Panc1 (cell line): Measurements from ENCODE around the gene TIMP3. TPM values are rescaled to one million over a fixed set of nuclear protein-coding genes. Genes with fewer than 3 reads are reported as not detected.
"Not testable (repeated sequence)": the region's sequence is repeated elsewhere in the genome, so short reads cannot be mapped to it uniquely, and the experiment has no call there.

Source experiments
- ATAC-seq: fragments of 200-7000 bp; cut with Tn5 transposase; 2 replicates; pipeline ENCODE4 v1.9.1; 2020; ENCODE audit warnings: mild to moderate bottlenecking, moderate library complexity
- BruUV-seq: library from RNA; stranded (reverse); fragments of 400-500 nt; replicated peaks from 2 replicates; lab custom pipeline; 2021; lab: Mats Ljungman, UMichigan
- CTCF ChIA-PET: fragments of 300-600 bp; sonication (Branson Sonifier 250); formaldehyde crosslinking; loops from one replicate; lab custom pipeline; 2022; ENCODE audit warnings: antibody characterized with exemption; lab: Charles Lee
- POLR2A ChIA-PET: fragments of 300-600 bp; sonication (Branson Sonifier 250); formaldehyde crosslinking; loops from one replicate; lab custom pipeline; 2022; ENCODE audit warnings: antibody characterized with exemption; lab: Charles Lee
- DNase-seq: peaks from one replicate; pipeline ENCODE4 v3.0.0-alpha.2; 2010; ENCODE audit warnings: low read depth, low spot score
- H3K27ac ChIP-seq: 2 replicates; pipeline ENCODE4 v1.5.1; 2011; ENCODE audit warnings: mild to moderate bottlenecking, low read length, inconsistent platforms
- H3K27me3 ChIP-seq: fragments of 200-500 bp; sonication (Bioruptor generic); 2 replicates; pipeline ENCODE4 v1.6.0; 2014; ENCODE audit warnings: low read length, inconsistent platforms; ENCODE audit not compliant: control insufficient read depth, insufficient read depth
- H3K36me3 ChIP-seq: fragments of 200-500 bp; sonication (Bioruptor generic); 2 replicates; pipeline ENCODE4 v1.5.1; 2014; ENCODE audit warnings: inconsistent platforms, mild to moderate bottlenecking, low read length, moderate library complexity; ENCODE audit not compliant: control insufficient read depth, insufficient read depth
- H3K4me1 ChIP-seq: 2 replicates; pipeline ENCODE4 v1.5.1; 2011; ENCODE audit warnings: inconsistent platforms, mild to moderate bottlenecking, low read length, moderate library complexity; ENCODE audit not compliant: control insufficient read depth, insufficient read depth
- H3K4me3 ChIP-seq, 2 experiments: 2 replicates each; pipeline ENCODE4 v1.5.1; 2011 to 2012; ENCODE audit warnings: low read depth in 2 of 2, low read length in 2 of 2, mild to moderate bottlenecking in 2 of 2, inconsistent platforms in 1 of 2, moderate library complexity in 1 of 2
- H3K9me3 ChIP-seq: fragments of 200-500 bp; sonication (Bioruptor generic); 2 replicates; pipeline ENCODE4 v1.5.1; 2014; ENCODE audit warnings: low read depth, mild to moderate bottlenecking, inconsistent platforms, low read length, moderate library complexity; ENCODE audit not compliant: control insufficient read depth, insufficient read depth
- POLR2AphosphoS5 ChIP-seq: IDR thresholded peaks from 2 replicates; pipeline ENCODE4 v1.6.1; 2012; ENCODE audit warnings: mild to moderate bottlenecking, low read depth, low read length, moderate library complexity
- SIN3A ChIP-seq: IDR thresholded peaks from 2 replicates; pipeline ENCODE4 v1.6.1; 2012; ENCODE audit warnings: low read depth, mild to moderate bottlenecking, low read length, moderate library complexity, borderline replicate concordance; ENCODE audit not compliant: insufficient read depth
- TCF7L2 ChIP-seq: IDR thresholded peaks from 2 replicates; pipeline ENCODE4 v1.6.1; 2011; ENCODE audit warnings: mild to moderate bottlenecking, low read depth, low read length, inconsistent platforms
- in situ Hi-C: cut with HindIII; loops from 2 replicates; pipeline ENCODE4 v1.10.0; 2016; ENCODE audit warnings: low sequenced_read_pairs, low pct_unique_long_range_greater_than_20kb
- intact Hi-C: fragments of 100-400 bp; cut with micrococcal nuclease; formaldehyde crosslinking; loops from one replicate; pipeline ENCODE4 v1.10.0; 2022; ENCODE audit not compliant: unreplicated experiment
- total RNA-seq: library from RNA; stranded (reverse); gene quantifications from one replicate; pipeline ENCODE4 v1.2.1, GENCODE V29; 2021; ENCODE audit not compliant: unreplicated experiment
- TF ChIP-seq, protein P1 (sequence below): fragments of 450-650 bp; IDR thresholded peaks from 2 replicates; pipeline ENCODE4 v1.5.1; 2017; ENCODE audit warnings: mild to moderate bottlenecking
- TF ChIP-seq, protein P2 (sequence below), 2 experiments: IDR thresholded peaks; 2 replicates each; pipeline ENCODE4 v1.6.1; 2011 to 2012; ENCODE audit warnings: low read depth in 2 of 2, control low read depth in 1 of 2, low read length in 1 of 2, mild to moderate bottlenecking in 1 of 2, moderate library complexity in 1 of 2; ENCODE audit not compliant: insufficient read depth in 1 of 2

TIMP3 gene
- total RNA-seq, 1 experiment from 2014 or later, result 0.67 TPM

DNA sequence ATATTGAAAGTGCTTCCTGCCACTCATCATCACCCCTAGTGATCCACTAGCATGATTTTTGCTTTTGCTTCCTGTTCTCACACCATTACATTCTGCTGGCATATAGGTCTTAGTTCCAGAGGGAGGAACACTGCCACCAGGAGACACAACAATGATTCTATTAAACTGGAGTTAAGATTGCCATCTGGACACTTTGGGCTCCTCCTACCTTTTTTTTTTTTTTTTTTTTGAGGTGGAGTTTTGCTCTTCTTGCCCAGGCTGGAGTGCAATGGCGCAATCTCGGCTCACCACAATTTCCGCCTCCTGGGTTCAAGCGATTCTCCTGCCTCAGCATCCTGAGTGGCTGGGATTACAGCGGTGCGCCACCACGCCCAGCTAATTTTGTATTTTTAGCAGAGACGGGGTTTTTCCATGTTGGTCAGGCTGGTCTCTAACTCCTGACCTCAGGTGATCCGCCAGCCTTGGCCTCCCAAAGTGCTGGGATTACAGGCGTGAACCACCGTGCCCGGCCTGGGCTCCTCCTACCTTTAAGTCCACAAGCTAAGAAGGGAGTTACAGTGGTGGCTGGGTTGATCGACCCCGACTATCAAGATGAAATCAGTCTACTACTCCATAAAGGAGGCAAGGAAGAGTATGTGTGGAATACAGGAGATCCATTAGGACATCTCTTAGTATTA, 44.3 kb upstream of the TIMP3 start:
- H3K36me3 ChIP-seq, BruUV-seq, CTCF ChIA-PET, ATAC-seq, H3K27ac ChIP-seq, H3K4me3 ChIP-seq, in situ Hi-C loops, H3K9me3 ChIP-seq, intact Hi-C loops, H3K27me3 ChIP-seq, H3K4me1 ChIP-seq, POLR2A ChIA-PET, DNase-seq: not testable (repeated sequence)

DNA sequence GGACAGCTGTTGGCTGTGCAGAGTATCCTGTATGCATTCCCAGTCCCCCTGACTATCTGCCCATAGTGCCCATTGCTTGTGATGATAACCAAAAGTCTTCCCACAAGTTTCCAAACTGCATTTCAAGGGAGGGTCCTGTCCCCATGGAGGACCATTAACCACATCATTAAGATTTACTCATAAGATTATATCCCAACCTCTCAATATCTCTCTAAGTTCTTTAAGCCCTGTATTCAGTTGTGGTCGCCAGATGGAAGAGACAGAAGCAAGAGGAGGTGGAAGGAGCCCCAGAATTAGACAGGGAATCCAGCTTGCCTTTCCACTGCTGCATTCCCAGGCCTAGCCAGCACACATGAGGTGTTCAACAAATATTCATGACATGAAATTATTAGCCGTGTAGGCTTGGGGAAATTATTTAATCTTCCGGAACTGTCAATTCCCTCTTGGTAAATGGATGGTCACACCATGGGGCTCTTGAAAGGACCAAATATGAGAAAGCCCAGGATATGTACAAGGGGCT, 42.6 kb upstream of the TIMP3 start:
- CTCF ChIA-PET, result no interaction called here
- no peaks in the 10 kb centered on the region for H3K9me3 ChIP-seq
- TF ChIP-seq POLR2AphosphoS5, result no peak
- TF ChIP-seq TCF7L2, result no peak
- TF ChIP-seq, protein P1, sequence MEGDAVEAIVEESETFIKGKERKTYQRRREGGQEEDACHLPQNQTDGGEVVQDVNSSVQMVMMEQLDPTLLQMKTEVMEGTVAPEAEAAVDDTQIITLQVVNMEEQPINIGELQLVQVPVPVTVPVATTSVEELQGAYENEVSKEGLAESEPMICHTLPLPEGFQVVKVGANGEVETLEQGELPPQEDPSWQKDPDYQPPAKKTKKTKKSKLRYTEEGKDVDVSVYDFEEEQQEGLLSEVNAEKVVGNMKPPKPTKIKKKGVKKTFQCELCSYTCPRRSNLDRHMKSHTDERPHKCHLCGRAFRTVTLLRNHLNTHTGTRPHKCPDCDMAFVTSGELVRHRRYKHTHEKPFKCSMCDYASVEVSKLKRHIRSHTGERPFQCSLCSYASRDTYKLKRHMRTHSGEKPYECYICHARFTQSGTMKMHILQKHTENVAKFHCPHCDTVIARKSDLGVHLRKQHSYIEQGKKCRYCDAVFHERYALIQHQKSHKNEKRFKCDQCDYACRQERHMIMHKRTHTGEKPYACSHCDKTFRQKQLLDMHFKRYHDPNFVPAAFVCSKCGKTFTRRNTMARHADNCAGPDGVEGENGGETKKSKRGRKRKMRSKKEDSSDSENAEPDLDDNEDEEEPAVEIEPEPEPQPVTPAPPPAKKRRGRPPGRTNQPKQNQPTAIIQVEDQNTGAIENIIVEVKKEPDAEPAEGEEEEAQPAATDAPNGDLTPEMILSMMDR, result no peak
- no peak for TF ChIP-seq SIN3A
- TF ChIP-seq, protein P2, sequence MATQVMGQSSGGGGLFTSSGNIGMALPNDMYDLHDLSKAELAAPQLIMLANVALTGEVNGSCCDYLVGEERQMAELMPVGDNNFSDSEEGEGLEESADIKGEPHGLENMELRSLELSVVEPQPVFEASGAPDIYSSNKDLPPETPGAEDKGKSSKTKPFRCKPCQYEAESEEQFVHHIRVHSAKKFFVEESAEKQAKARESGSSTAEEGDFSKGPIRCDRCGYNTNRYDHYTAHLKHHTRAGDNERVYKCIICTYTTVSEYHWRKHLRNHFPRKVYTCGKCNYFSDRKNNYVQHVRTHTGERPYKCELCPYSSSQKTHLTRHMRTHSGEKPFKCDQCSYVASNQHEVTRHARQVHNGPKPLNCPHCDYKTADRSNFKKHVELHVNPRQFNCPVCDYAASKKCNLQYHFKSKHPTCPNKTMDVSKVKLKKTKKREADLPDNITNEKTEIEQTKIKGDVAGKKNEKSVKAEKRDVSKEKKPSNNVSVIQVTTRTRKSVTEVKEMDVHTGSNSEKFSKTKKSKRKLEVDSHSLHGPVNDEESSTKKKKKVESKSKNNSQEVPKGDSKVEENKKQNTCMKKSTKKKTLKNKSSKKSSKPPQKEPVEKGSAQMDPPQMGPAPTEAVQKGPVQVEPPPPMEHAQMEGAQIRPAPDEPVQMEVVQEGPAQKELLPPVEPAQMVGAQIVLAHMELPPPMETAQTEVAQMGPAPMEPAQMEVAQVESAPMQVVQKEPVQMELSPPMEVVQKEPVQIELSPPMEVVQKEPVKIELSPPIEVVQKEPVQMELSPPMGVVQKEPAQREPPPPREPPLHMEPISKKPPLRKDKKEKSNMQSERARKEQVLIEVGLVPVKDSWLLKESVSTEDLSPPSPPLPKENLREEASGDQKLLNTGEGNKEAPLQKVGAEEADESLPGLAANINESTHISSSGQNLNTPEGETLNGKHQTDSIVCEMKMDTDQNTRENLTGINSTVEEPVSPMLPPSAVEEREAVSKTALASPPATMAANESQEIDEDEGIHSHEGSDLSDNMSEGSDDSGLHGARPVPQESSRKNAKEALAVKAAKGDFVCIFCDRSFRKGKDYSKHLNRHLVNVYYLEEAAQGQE (IDR thresholded peaks at IDR 0.05; ENCODE audit: insufficient read depth in 1 of 2, low read depth in 2 of 2, low read length in 1 of 2), result no peak
- no peak for ATAC-seq
- no peak overlapping the region for H3K27ac ChIP-seq
- no peak overlapping the region for H3K4me3 ChIP-seq
- H3K27me3 ChIP-seq, result no peaks in the 10 kb centered on the region; the same call in 1 of the 2 replicates
- no peaks in the 10 kb centered on the region for H3K36me3 ChIP-seq
- intact Hi-C loops, result no loop called here
- DNase-seq, result no peak
- BruUV-seq, result no TSS peak
- POLR2A ChIA-PET, result no interaction called here
- no peaks in the 10 kb centered on the region for H3K4me1 ChIP-seq
- in situ Hi-C loops, result no loop called here

DNA sequence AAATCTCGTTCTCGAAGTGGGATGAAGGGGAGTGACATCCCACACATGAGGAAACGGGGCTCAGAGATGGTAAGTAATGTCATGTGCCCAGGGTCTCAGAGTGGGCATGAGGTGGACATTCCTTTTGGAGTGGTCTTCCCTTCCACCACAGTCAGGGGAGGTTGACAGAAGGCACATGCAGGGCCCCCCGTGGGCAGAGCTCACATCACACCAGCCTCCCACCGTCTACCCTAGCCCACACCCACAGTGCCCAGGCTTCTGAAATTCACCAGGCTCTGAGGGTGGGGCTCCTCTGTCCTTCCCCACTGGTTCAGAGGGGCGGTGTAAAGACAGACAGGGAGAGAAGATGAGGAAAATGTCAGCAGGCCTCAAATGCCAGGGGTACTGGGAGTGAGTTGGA, 41.1 kb upstream of the TIMP3 start:
- Histone ChIP-seq H3K9me3 (no peaks in the 10 kb centered on the region), H3K27ac (no peak overlapping the region), H3K4me1 (no peaks in the 10 kb centered on the region), H3K4me3 (no peak overlapping the region), H3K36me3 (no peaks in the 10 kb centered on the region), H3K27me3 (no peaks in the 10 kb centered on the region; the same call in 1 of the 2 replicates)
- TF ChIP-seq, protein P2 (IDR thresholded peaks at IDR 0.05; ENCODE audit: insufficient read depth in 1 of 2, low read depth in 2 of 2, low read length in 1 of 2), result no peak
- no peak for TF ChIP-seq SIN3A
- BruUV-seq, result no TSS peak
- no peak for ATAC-seq
- DNase-seq, result no peak
- intact Hi-C loops (no loop called here), in situ Hi-C loops (no loop called here)
- CTCF ChIA-PET, result interaction anchor here (0.6 kb wide), 1 partner anchor 533 kb away, joined by 3 read pairs; no protein-coding TSS in a partner anchor
- POLR2A ChIA-PET, result no interaction called here
